ENCODE measurements around the gene ASPSCR1. TPM values are rescaled to one million over a fixed set of nuclear protein-coding genes. Genes with fewer than 3 reads are reported as not detected.

The ASPSCR1 gene
- total RNA-seq, 1 donor from 2014 or later, result 45.9 TPM

- Mint-ChIP-seq H3K4me1 (ENCODE audit: unreplicated experiment) (peaks cover 2% of the 10 kb centered on the region), H3K4me3 (ENCODE audit: unreplicated experiment) (no peak overlapping the region), H3K36me3 (ENCODE audit: unreplicated experiment) (no peaks in the 10 kb centered on the region), H3K9me3 (ENCODE audit: unreplicated experiment) (no peaks in the 10 kb centered on the region), H3K27me3 (ENCODE audit: unreplicated experiment) (peaks cover 16% of the 10 kb centered on the region), H3K27ac (ENCODE audit: unreplicated experiment) (no peak overlapping the region)
- no peak for DNase-seq (ENCODE audit: extremely low spot score, unreplicated experiment)
- TF ChIP-seq CTCF (IDR thresholded peaks at IDR 0.05), result no peak
Observed at GRCh38 chr17:81956607-81957589, 20.5 kb upstream of the ASPSCR1 start.

- Mint-ChIP-seq H3K27ac (ENCODE audit: unreplicated experiment) (no peak overlapping the region), H3K4me3 (ENCODE audit: unreplicated experiment) (no peak overlapping the region), H3K36me3 (ENCODE audit: unreplicated experiment) (no peaks in the 10 kb centered on the region), H3K4me1 (ENCODE audit: unreplicated experiment) (peaks cover 2% of the 10 kb centered on the region), H3K9me3 (ENCODE audit: unreplicated experiment) (no peaks in the 10 kb centered on the region), H3K27me3 (ENCODE audit: unreplicated experiment) (peaks cover 21% of the 10 kb centered on the region)
- no peak for DNase-seq (ENCODE audit: extremely low spot score, unreplicated experiment)
- no peak for TF ChIP-seq CTCF (IDR thresholded peaks at IDR 0.05)
Observed at GRCh38 chr17:81957691-81958432, 19.6 kb upstream of the ASPSCR1 start.

- Mint-ChIP-seq H3K27me3 (ENCODE audit: unreplicated experiment) (peaks cover 29% of the 10 kb centered on the region), H3K4me3 (ENCODE audit: unreplicated experiment) (peak overlapping the region; percentile 35), H3K9me3 (ENCODE audit: unreplicated experiment) (no peaks in the 10 kb centered on the region), H3K27ac (ENCODE audit: unreplicated experiment) (no peak overlapping the region), H3K36me3 (ENCODE audit: unreplicated experiment) (no peaks in the 10 kb centered on the region), H3K4me1 (ENCODE audit: unreplicated experiment) (peaks cover 2% of the 10 kb centered on the region)
- TF ChIP-seq CTCF (IDR thresholded peaks at IDR 0.05), result no peak
- DNase-seq (ENCODE audit: extremely low spot score, unreplicated experiment), result no peak
Observed at GRCh38 chr17:81958633-81959342, 18.6 kb upstream of the ASPSCR1 start.

- peak; percentile 89 for DNase-seq (ENCODE audit: extremely low spot score, unreplicated experiment)
- H3K27me3 Mint-ChIP-seq (ENCODE audit: unreplicated experiment), result peaks cover 29% of the 10 kb centered on the region
- H3K9me3 Mint-ChIP-seq (ENCODE audit: unreplicated experiment), result no peaks in the 10 kb centered on the region
- TF ChIP-seq CTCF (IDR thresholded peaks at IDR 0.05), result peak; percentile 89
- H3K36me3 Mint-ChIP-seq (ENCODE audit: unreplicated experiment), result no peaks in the 10 kb centered on the region
- H3K27ac Mint-ChIP-seq (ENCODE audit: unreplicated experiment), result no peak overlapping the region
- no peak overlapping the region for H3K4me3 Mint-ChIP-seq (ENCODE audit: unreplicated experiment)
- H3K4me1 Mint-ChIP-seq (ENCODE audit: unreplicated experiment), result peaks cover 2% of the 10 kb centered on the region
Observed at GRCh38 chr17:81959362-81960129, 17.9 kb upstream of the ASPSCR1 start.

All from osteocyte (in vitro differentiated cells).